Heart right ventricle (tissue), 16 donors: ENCODE data around the gene GRIN2C. TPM values are rescaled to one million over a fixed set of nuclear protein-coding genes. Genes with fewer than 3 reads are reported as not detected.

Experiments
- ATAC-seq, 8 donors: fragments of 200-7000 bp; cut with Tn5 transposase; one replicate each; pipeline ENCODE4 v1.9.1; 2020; ENCODE audit warnings: mild to moderate bottlenecking in 8 of 8, moderate library complexity in 8 of 8, moderate number of reproducible peaks in 1 of 8
- DNase-seq, 2 donors: peaks; one replicate each; pipeline ENCODE4 v3.0.0-alpha.2; 2020
- H3K27ac ChIP-seq, 10 donors: fragments of 200-600 bp; sonication (generic) in 2 of 10; one replicate each; pipeline versions ENCODE4 v1.5.0 to v1.8.0; 2020 to 2022; ENCODE audit warnings: mild to moderate bottlenecking in 3 of 10
- H3K27me3 ChIP-seq, 7 donors: fragments of 200-600 bp; one replicate each; pipeline ENCODE4 v1.8.0; 2021 to 2022; ENCODE audit warnings: mild to moderate bottlenecking in 2 of 7
- H3K36me3 ChIP-seq, 9 donors: fragments of 200-600 bp; sonication (generic) in 1 of 9; one replicate each; pipeline versions ENCODE4 v1.5.0 to v1.8.0; 2020 to 2022; ENCODE audit warnings: mild to moderate bottlenecking in 2 of 9
- H3K4me1 ChIP-seq, 9 donors: fragments of 200-600 bp; sonication (generic) in 1 of 9; one replicate each; pipeline versions ENCODE4 v1.5.0 to v1.8.0; 2020 to 2022; ENCODE audit warnings: mild to moderate bottlenecking in 4 of 9
- H3K4me3 ChIP-seq, 10 donors: fragments of 200-600 bp; sonication (generic) in 2 of 10; one replicate each; pipeline versions ENCODE4 v1.5.0 to v1.8.0; 2020 to 2022; ENCODE audit warnings: mild to moderate bottlenecking in 7 of 10, moderate library complexity in 2 of 10
- H3K9me3 ChIP-seq, 11 donors: fragments of 200-600 bp in 10 of 11; sonication (generic) in 2 of 11; one replicate each; pipeline versions ENCODE4 v1.5.0 to v1.8.0; 2013 to 2022; ENCODE audit warnings: mild to moderate bottlenecking in 2 of 11, control low read depth in 1 of 11, moderate library complexity in 1 of 11
- WGBS, 2 donors: extraction: QIAGEN DNeasy Blood & Tissue Kit; methylation state at CpG; one replicate each; pipeline ENCODE4 v1.1.7; 2013; ENCODE audit warnings: inconsistent platforms in 1 of 2; 5-methylcytosine and 5-hydroxymethylcytosine counted together
- intact Hi-C, 10 donors: fragments of 100-400 bp; cut with DNase I; formaldehyde crosslinking; loops; one replicate each; pipeline versions ENCODE4 v1.11.1 to v1.14.2; 2022
- polyA plus RNA-seq, 2 donors: library from polyadenylated mRNA; stranded (reverse); fragments of 200-250 nt; gene quantifications; one replicate each; pipeline ENCODE4 v1.2.3, GENCODE V29; 2013
- total RNA-seq, 10 donors: library from RNA; stranded (reverse); fragmentation: NEBNext Ultra II Directional in 3 of 10; extraction: Animal tissue kit (Norgen Biotek cat#: 25700) in 3 of 10; gene quantifications; one replicate each; pipeline versions ENCODE4 v1.2.1 to v1.2.4, GENCODE V29; 2021 to 2023
- TF ChIP-seq, protein P1 (sequence below), 9 donors: fragments of 200-600 bp; sonication (generic) in 2 of 9; IDR thresholded peaks; one replicate each; pipeline versions ENCODE4 v1.5.0 to v1.8.0; 2021 to 2022; ENCODE audit warnings: antibody characterized with exemption in 9 of 9, mild to moderate bottlenecking in 5 of 9, moderate library complexity in 1 of 9
- donor health status: Arrhythmogenic right ventricular cardiomyopathy.
- donor health status: ischemic (EF 13 %, LVEDD 7.1; RV severe dilation, severe dysfunction).
- donor health status: healthy with polysubstance abuse.
- donor health status: DM: no; HTN: yes; CAD: no.
- donor health status: DM: no; HTN: no; CAD: no.
- donor health status: ischemic (EF 25% LVEDD 6.9; RV normal size, moderate dysfunction).
- donor health status: ischemic (EF 25% LVEDD 5.7; RV mildly dilated, moderate dysfunction).
- donor health status: healthy.
- donor health status: DM: yes; HTN: yes; CAD: no.
- donor health status: Ischemic cardiomyopathy.
- donor health status: ischemic (EF 35%, LVEDD 5.7; RV mildly dilated, moderate dysfunction).
- donor health status: nonischemic (EF 11% LVEDD 7.7; RV severe dilation, severe dysfunction).
- donor health status: DM: yes; HTN: yes; CAD: no.
- donor health status: PGD.
- donor health status: ischemic (EF 29% LVEDD 5.4; RV normal size, mild dysfunction).
- donor health status: nonischemic (EF 23%, LVEDD 6.1; RV moderate dilation, normal function).

The GRIN2C gene
- total and polyA plus RNA-seq, 12 donors, result 0.13 to 0.66 (median 0.31) TPM

DNA sequence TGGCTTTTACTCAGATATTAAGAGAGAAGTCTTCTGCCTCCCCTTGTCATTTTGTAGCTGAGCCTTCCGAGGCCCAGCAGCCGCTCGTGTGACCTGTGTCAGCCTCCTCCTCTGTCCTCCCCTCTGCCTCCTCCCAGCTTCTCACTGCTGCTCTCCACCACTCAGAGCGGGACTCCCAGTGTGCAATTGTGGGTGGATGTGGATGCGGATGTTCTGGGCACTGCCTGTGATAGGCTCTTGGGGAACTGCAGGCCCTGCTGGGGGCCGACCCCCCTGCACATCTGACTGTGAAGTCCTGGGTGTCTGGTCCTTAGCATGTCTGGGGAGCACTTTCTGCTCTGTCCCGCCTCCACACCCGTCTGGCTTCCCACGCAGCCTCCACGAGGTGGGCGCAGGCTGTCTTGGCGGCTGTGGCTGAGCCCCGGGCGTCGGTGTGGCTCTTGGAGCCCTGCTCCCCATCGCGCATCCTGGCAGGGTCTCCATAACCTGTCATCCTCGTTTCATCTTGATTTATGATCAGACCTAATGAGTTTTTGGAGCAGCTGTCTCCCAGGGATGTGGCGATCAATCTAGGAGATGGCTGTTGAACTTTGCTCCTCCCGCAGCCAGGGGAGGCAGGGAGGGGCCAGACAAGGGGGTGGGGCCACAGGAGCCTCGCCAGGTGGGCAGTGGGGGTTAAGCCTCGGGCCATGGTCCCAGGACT, 28.1 kb downstream of the GRIN2C start:
- peaks cover 0 to 38% (median 0%) of the 10 kb centered on the region in 9 donors for H3K36me3 ChIP-seq
- peaks cover 0 to 5% (median 0%) of the 10 kb centered on the region in 9 donors for H3K4me1 ChIP-seq
- H3K27me3 ChIP-seq, result no peaks in the 10 kb centered on the region
- intact Hi-C loops, result no loop called here
- TF ChIP-seq, protein P1, sequence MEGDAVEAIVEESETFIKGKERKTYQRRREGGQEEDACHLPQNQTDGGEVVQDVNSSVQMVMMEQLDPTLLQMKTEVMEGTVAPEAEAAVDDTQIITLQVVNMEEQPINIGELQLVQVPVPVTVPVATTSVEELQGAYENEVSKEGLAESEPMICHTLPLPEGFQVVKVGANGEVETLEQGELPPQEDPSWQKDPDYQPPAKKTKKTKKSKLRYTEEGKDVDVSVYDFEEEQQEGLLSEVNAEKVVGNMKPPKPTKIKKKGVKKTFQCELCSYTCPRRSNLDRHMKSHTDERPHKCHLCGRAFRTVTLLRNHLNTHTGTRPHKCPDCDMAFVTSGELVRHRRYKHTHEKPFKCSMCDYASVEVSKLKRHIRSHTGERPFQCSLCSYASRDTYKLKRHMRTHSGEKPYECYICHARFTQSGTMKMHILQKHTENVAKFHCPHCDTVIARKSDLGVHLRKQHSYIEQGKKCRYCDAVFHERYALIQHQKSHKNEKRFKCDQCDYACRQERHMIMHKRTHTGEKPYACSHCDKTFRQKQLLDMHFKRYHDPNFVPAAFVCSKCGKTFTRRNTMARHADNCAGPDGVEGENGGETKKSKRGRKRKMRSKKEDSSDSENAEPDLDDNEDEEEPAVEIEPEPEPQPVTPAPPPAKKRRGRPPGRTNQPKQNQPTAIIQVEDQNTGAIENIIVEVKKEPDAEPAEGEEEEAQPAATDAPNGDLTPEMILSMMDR (IDR thresholded peaks at IDR 0.05), result no peak
- ATAC-seq, result no peak
- no peak overlapping the region for H3K4me3 ChIP-seq
- WGBS, 2 donors, result 91% methylated on average over 22 of the region's 22 CpGs
- H3K9me3 ChIP-seq, result no peaks in the 10 kb centered on the region
- no peak for DNase-seq
- no peak overlapping the region for H3K27ac ChIP-seq

DNA sequence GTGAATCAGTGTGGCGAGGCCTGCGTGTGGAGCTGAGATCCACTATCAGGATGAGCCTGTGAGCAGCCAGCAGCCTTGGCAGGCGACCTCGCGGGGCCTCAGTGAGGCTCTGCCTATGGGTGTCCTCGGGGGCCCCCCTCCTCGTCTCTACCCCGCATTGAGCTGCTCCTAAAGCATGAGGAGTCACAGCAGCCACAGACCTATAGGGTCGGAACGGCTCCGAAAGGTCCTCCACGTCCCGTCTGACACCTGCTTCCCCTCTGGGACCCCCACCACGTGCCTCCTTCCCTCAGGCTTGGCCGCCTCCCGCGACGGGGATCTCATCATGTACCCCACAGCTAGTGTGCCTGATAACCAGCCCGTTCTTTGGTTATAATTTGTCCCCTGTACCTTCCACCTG, 28.8 kb downstream of the GRIN2C start:
- Histone ChIP-seq H3K4me3 (no peak overlapping the region), H3K4me1 (peaks cover 0 to 5% (median 0%) of the 10 kb centered on the region in 9 donors), H3K9me3 (no peaks in the 10 kb centered on the region), H3K27ac (no peak overlapping the region), H3K36me3 (peaks cover 0 to 38% (median 0%) of the 10 kb centered on the region in 9 donors), H3K27me3 (no peaks in the 10 kb centered on the region)
- intact Hi-C loops, result no loop called here
- DNase-seq (no peak), ATAC-seq (no peak)
- 93% methylated on average over 19 of the region's 19 CpGs for WGBS, 2 donors
- TF ChIP-seq, protein P1 (IDR thresholded peaks at IDR 0.05), result no peak

DNA sequence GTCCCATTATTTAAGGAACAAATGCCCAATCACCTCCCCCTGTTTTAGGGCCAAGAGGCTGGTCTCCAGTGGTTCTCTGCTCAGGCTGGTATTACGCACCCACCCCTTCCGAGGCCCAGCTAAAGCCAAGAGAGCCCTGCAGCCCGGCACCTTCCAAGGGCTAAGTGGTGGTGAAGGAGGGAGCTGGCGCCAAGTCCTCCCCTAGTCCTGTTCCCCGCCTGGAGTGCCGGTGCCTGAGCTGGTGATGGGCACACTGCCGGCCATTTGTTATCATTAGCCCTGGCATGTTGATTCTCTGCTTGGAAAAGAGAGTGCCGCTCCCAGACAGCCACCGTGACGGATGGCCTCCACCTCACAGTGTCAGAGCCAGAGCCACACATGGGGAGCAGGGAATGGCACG, 31.9 kb downstream of the GRIN2C start:
- peaks cover 0 to 51% (median 0%) of the 10 kb centered on the region in 9 donors for H3K36me3 ChIP-seq
- DNase-seq (no peak), ATAC-seq (no peak)

DNA sequence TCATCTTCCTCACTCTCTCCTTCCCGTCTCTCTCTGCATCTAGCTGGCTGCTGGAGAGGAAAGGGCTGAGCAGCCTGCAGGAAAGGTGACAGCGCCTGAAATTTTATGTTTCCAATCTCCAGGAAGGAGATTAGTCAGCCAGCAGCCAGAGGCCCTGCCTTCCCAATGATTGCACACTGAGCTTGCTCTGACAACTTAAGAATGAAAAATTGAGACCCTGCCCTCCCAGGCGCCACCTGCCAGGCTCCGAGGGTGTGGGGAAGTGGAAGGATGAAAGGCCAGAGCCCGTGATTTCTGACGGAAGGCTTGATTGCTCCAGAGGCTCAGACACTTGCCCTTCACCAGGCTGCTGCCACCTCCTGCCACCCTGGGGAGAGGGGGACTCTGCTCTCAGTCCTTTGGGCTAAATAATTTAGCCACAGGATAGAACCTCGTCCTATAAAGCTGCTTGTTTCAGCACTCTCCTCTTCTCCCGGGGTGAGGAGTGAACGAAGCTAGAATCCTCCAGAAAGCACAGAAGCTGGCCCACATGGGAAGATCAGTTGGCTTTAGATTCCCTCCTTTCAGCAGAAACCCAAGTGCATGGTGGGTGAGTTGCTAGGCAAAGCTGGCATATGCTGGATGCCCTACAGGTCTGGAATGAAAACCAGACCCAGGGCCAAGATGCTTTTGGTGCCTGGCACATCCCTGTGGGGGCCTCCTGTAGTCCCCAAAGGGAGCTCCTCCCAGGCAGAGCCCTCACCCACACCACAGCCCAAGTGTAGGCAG, 33.5 kb downstream of the GRIN2C start:
- Histone ChIP-seq H3K36me3 (peaks cover 0 to 65% (median 0%) of the 10 kb centered on the region in 9 donors), H3K9me3 (no peaks in the 10 kb centered on the region), H3K27ac (no peak overlapping the region), H3K27me3 (no peaks in the 10 kb centered on the region), H3K4me3 (no peak overlapping the region), H3K4me1 (peaks cover 0 to 22% (median 5%) of the 10 kb centered on the region in 9 donors)
- TF ChIP-seq, protein P1 (IDR thresholded peaks at IDR 0.05), result no peak
- intact Hi-C loops, result no loop called here
- 89% methylated on average over 9 of the region's 9 CpGs for WGBS, 2 donors
- ATAC-seq (no peak), DNase-seq (no peak)

More for the DNA sequence above, 31.9 kb downstream of the GRIN2C start:
- Histone ChIP-seq H3K9me3 (no peaks in the 10 kb centered on the region), H3K27me3 (no peaks in the 10 kb centered on the region), H3K4me3 (no peak overlapping the region), H3K4me1 (peaks cover 0 to 11% (median 0%) of the 10 kb centered on the region in 9 donors), H3K27ac (no peak overlapping the region)
- 94 to 95% methylated on average over 11 of the region's 11 CpGs for WGBS, 2 donors
- TF ChIP-seq, protein P1 (IDR thresholded peaks at IDR 0.05), result no peak
- intact Hi-C loops, result no loop called here
